Medulla oblongata (tissue), 1 donor: Measurements from ENCODE around the gene NCMAP.

Experiments used
- DNase-seq: peaks from one replicate; pipeline ENCODE4 v3.0.0-alpha.2; 2015; ENCODE audit errors: extremely low spot score

Gene NCMAP

GRCh38 chr1:24621121-24621520 lies 65.2 kb downstream of the NCMAP start:
- no peak for DNase-seq

GRCh38 chr1:24622218-24622617 lies 66.3 kb downstream of the NCMAP start:
- DNase-seq, result no peak

- no peak for DNase-seq
Observed at GRCh38 chr1:24632832-24633175, 76.9 kb downstream of the NCMAP start.

GRCh38 chr1:24635195-24635843 lies 79.4 kb downstream of the NCMAP start:
- peak; percentile 89 for DNase-seq

- DNase-seq, result no peak
Observed at GRCh38 chr1:24636661-24637357, 80.9 kb downstream of the NCMAP start.

GRCh38 chr1:24639094-24639493 lies 83.2 kb downstream of the NCMAP start:
- DNase-seq, result no peak

- peak; percentile 45 for DNase-seq
Observed at GRCh38 chr1:24639881-24640280, 84.0 kb downstream of the NCMAP start.

GRCh38 chr1:24640288-24640687 lies 84.4 kb downstream of the NCMAP start:
- DNase-seq, result no peak

GRCh38 chr1:24641646-24642151 lies 85.8 kb downstream of the NCMAP start:
- DNase-seq, result peak; percentile 42

GRCh38 chr1:24642481-24643362 lies 86.8 kb downstream of the NCMAP start, which contains the start of gene SRRM1:
SRRM1 (plus strand) TSS chr1:24643302; CDS start chr1:24643327, 25 bp downstream.
- DNase-seq, result peak; percentile 100

- DNase-seq, result peak; percentile 39
Observed at GRCh38 chr1:24643363-24644099, 87.6 kb downstream of the NCMAP start.

- DNase-seq, result no peak
Observed at GRCh38 chr1:24644100-24644384, 88.2 kb downstream of the NCMAP start.

GRCh38 chr1:24648919-24649318 lies 93.0 kb downstream of the NCMAP start:
- no peak for DNase-seq

GRCh38 chr1:24652382-24652781 lies 96.5 kb downstream of the NCMAP start:
- DNase-seq, result no peak

- no peak for DNase-seq
Observed at GRCh38 chr1:24654010-24654409, 98.1 kb downstream of the NCMAP start.

GRCh38 chr1:24656046-24656445 lies 100.2 kb downstream of the NCMAP start:
- no peak for DNase-seq

- no peak for DNase-seq
Observed at GRCh38 chr1:24657781-24658180, 101.9 kb downstream of the NCMAP start.
